CD14-positive monocyte (primary cell): Measurements from ENCODE around the gene VSTM2L. TPM values are rescaled to one million over a fixed set of nuclear protein-coding genes. Genes with fewer than 3 reads are reported as not detected.
A peak's percentile ranks its signal among the peaks of the same experiment; 100 is the strongest.
"Not testable (repeated sequence)": the region's sequence is repeated elsewhere in the genome, so short reads cannot be mapped to it uniquely, and the experiment has no call there.

Source experiments
- DNase-seq, 3 donors: peaks; one replicate each; pipeline ENCODE4 v3.0.0-alpha.2; 2011 to 2022
- H2AFZ ChIP-seq: 2 replicates; pipeline ENCODE4 v1.6.0; 2012; ENCODE audit warnings: mild to moderate bottlenecking, low read depth, low read length, inconsistent platforms; ENCODE audit not compliant: insufficient read depth, poor library complexity, severe bottlenecking
- H3K27ac ChIP-seq, 2 donors: 1 replicate in 1 of 2; 2 replicates in 1 of 2; pipeline ENCODE4 v1.5.1; 2012 to 2013; ENCODE audit warnings: low read length in 2 of 2, control low read depth in 1 of 2, inconsistent platforms in 1 of 2, low read depth in 1 of 2, mild to moderate bottlenecking in 1 of 2
- H3K27me3 ChIP-seq, 2 donors: one replicate each; pipeline versions ENCODE4 v1.6.0 to v1.6.1; 2011 to 2013; ENCODE audit warnings: low read length in 2 of 2; ENCODE audit not compliant: control insufficient read depth in 2 of 2, insufficient read depth in 2 of 2
- H3K36me3 ChIP-seq, 2 donors: replicated peaks in 1 of 2; 1 replicate in 1 of 2; 2 replicates in 1 of 2; pipeline versions ENCODE4 v1.5.1 to v1.6.1; 2012 to 2013; ENCODE audit warnings: low read length in 2 of 2, control low read depth in 1 of 2, inconsistent platforms in 1 of 2, mild to moderate bottlenecking in 1 of 2; ENCODE audit not compliant: insufficient read depth in 2 of 2, control insufficient read depth in 1 of 2
- H3K4me1 ChIP-seq, 2 donors: 1 replicate in 1 of 2; 2 replicates in 1 of 2; pipeline versions ENCODE4 v1.5.1 to v1.6.1; 2012 to 2013; ENCODE audit warnings: low read length in 2 of 2, control low read depth in 1 of 2, inconsistent platforms in 1 of 2, mild to moderate bottlenecking in 1 of 2, moderate library complexity in 1 of 2; ENCODE audit not compliant: insufficient read depth in 2 of 2, control insufficient read depth in 1 of 2
- H3K4me2 ChIP-seq: replicated peaks from 2 replicates; pipeline ENCODE3; 2012; ENCODE audit warnings: low read length, moderate library complexity, mild to moderate bottlenecking; ENCODE audit not compliant: poor library complexity, severe bottlenecking; ENCODE audit errors: extremely low read depth
- H3K4me3 ChIP-seq, 3 experiments: fragments of 200-600 bp in 1 of 3; sonication (generic) in 1 of 3; replicated peaks in 1 of 3; 1 replicate in 2 of 3; 2 replicates in 1 of 3; pipeline ENCODE4 v1.5.1; 2011 to 2013; ENCODE audit warnings: low read length in 3 of 3, mild to moderate bottlenecking in 3 of 3, control low read depth in 2 of 3, low read depth in 2 of 3, inconsistent platforms in 1 of 3, moderate library complexity in 1 of 3
- H3K79me2 ChIP-seq: 2 replicates; pipeline ENCODE4 v1.6.0; 2012; ENCODE audit warnings: mild to moderate bottlenecking, control low read depth, inconsistent platforms, low read length, moderate library complexity; ENCODE audit not compliant: insufficient read depth
- H3K9ac ChIP-seq: 2 replicates; pipeline ENCODE4 v1.6.0; 2017; ENCODE audit warnings: low read length, mild to moderate bottlenecking; ENCODE audit not compliant: insufficient read depth, poor library complexity, severe bottlenecking
- H3K9me3 ChIP-seq, 2 donors: replicated peaks in 1 of 2; 1 replicate in 1 of 2; 2 replicates in 1 of 2; pipeline versions ENCODE4 v1.5.1 to v1.6.1; 2012 to 2013; ENCODE audit warnings: low read length in 2 of 2, control low read depth in 1 of 2; ENCODE audit not compliant: control insufficient read depth in 1 of 2, insufficient read depth in 1 of 2
- H4K20me1 ChIP-seq: 2 replicates; pipeline ENCODE4 v1.6.0; 2012; ENCODE audit warnings: mild to moderate bottlenecking, low read length, control low read depth, moderate library complexity; ENCODE audit not compliant: insufficient read depth
- H3K27ac Mint-ChIP-seq, 7 donors: one replicate each; pipeline ENCODE4 v1.8.0; 2020; ENCODE audit warnings: mild to moderate bottlenecking in 7 of 7, mixed read lengths in 7 of 7, moderate library complexity in 6 of 7, inconsistent platforms in 2 of 7
- H3K27me3 Mint-ChIP-seq, 3 donors: one replicate each; pipeline ENCODE4 v1.8.0; 2021 to 2022; ENCODE audit warnings: low read depth in 3 of 3, mild to moderate bottlenecking in 3 of 3, mixed read lengths in 3 of 3, moderate library complexity in 3 of 3, inconsistent platforms in 1 of 3
- H3K36me3 Mint-ChIP-seq, 2 donors: one replicate each; pipeline ENCODE4 v1.8.0; 2020; ENCODE audit warnings: mixed read lengths in 2 of 2, inconsistent platforms in 1 of 2, mild to moderate bottlenecking in 1 of 2
- H3K4me1 Mint-ChIP-seq: one replicate; pipeline ENCODE4 v1.8.0; 2020; ENCODE audit warnings: mild to moderate bottlenecking, mixed read lengths
- H3K4me3 Mint-ChIP-seq, 2 donors: one replicate each; pipeline ENCODE4 v1.8.0; 2020; ENCODE audit warnings: mild to moderate bottlenecking in 2 of 2, mixed read lengths in 2 of 2, moderate library complexity in 1 of 2
- H3K9me3 Mint-ChIP-seq, 7 donors: one replicate each; pipeline ENCODE4 v1.8.0; 2020 to 2022; ENCODE audit warnings: mixed read lengths in 7 of 7, mild to moderate bottlenecking in 6 of 7, moderate library complexity in 6 of 7, inconsistent platforms in 2 of 7
- WGBS: methylation state at CpG from one replicate; pipeline ENCODE4 v1.1.5; 2013; ENCODE audit warnings: missing lambda C conversion rate; ENCODE audit not compliant: insufficient coverage; 5-methylcytosine and 5-hydroxymethylcytosine counted together
- intact Hi-C, 2 donors: fragments of 100-400 bp; cut with micrococcal nuclease; formaldehyde crosslinking; loops; one replicate each; pipeline versions ENCODE4 v1.15.0 to v1.15.1; 2023
- polyA minus RNA-seq: library from RNA; depleted of rRNA, polyadenylated mRNA; stranded (reverse); fragments of >200 nt; gene quantifications from 2 replicates; pipeline ENCODE4 v1.2.3, GENCODE V29; 2012
- polyA plus RNA-seq, 3 donors: library from polyadenylated mRNA; depleted of rRNA in 1 of 3; unstranded in 2 of 3; stranded (reverse) in 1 of 3; fragments of 300-500 nt in 2 of 3; fragments of >200 nt in 1 of 3; fragmentation: Illumina TruSeq in 2 of 3; gene quantifications; 1 replicate in 2 of 3; 2 replicates in 1 of 3; pipeline ENCODE4 v1.2.3, GENCODE V29; 2012 to 2021
- total RNA-seq, 12 experiments: library from RNA in 1 of 12; stranded (reverse) in 1 of 12; fragments of 120-200 nt in 1 of 12; gene quantifications; one replicate each; pipeline ENCODE4 v1.2.4 and lab custom pipeline; 2013 to 2026; ENCODE audit warnings: mixed read lengths in 6 of 12, inconsistent platforms in 1 of 12
- TF ChIP-seq, protein P1 (sequence below): fragments of 200-600 bp; IDR thresholded peaks from one replicate; pipeline ENCODE4 v1.8.0; 2022; ENCODE audit warnings: antibody characterized with exemption, mild to moderate bottlenecking

VSTM2L gene, protein sequence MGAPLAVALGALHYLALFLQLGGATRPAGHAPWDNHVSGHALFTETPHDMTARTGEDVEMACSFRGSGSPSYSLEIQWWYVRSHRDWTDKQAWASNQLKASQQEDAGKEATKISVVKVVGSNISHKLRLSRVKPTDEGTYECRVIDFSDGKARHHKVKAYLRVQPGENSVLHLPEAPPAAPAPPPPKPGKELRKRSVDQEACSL
- total RNA-seq (2013) = not detected
- not detected for polyA plus RNA-seq
- not detected in 2 replicates for polyA minus RNA-seq
- total RNA-seq (lab: John Stamatoyannopoulos, UW) = 0 to 0.50 (median 0) reads per million in 11 experiments

DNA sequence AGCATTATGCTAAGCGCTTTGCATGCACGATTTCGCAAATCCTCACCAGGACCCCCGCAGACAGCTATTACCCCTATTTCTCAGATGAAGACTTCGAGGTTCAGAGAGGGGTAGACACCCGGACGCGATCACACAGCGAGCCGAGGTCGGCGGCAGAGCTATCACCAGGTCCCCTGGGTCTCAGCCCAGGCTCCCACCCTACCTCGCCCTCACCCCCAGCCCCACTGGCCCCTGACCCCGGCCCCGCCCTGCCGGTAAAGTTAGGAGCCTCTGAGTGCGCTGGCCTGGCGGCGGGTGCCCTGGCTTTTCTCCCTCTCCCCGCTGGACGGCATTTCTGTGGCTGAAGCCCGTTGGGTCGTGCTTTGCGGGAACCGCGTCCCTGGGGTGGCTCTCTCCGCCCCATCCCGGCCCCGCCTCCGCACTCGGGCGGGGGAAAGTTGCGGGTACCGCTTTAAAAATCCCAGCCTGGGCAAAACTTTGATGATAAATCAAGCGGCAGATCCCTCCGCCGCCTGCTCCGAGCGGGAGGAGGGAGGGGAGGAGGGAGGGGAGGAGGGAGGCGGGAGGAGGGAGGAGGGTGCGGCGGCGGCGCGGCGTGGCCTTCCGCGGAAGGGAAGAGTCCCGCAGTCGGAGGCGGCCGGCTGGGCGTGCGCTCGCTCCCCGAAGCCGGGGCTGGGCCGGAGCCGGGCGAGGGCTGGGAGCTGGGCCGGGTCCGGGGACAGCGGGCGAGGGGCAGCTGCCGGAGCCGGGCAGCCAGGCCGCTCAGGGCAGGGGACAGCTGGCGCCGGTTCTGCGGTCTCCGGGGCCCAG lies at the start of gene VSTM2L:
VSTM2L (plus strand) TSS at position 624 of the 810 bp plus-strand sequence. CDS start 224 bp downstream, outside the sequence.
- H3K36me3 Mint-ChIP-seq = peaks cover 3 to 9% of the 10 kb centered on the region in 2 donors
- H3K4me1 Mint-ChIP-seq = peaks cover 3% of the 10 kb centered on the region
- H3K27ac Mint-ChIP-seq = peak within 1 kb of the TSS in 1 of 7 donors; percentile 27
- H2AFZ ChIP-seq = no peak within 1 kb of the TSS
- peaks cover 0 to 13% (median 7%) of the 10 kb centered on the region in 7 donors for H3K9me3 Mint-ChIP-seq
- intact Hi-C loops = no loop called here
- H3K36me3 ChIP-seq = no peaks in the 10 kb centered on the region
- H3K4me3 ChIP-seq = no peak within 1 kb of the TSS
- H3K4me1 ChIP-seq = no peaks in the 10 kb centered on the region
- TF ChIP-seq, protein P1, sequence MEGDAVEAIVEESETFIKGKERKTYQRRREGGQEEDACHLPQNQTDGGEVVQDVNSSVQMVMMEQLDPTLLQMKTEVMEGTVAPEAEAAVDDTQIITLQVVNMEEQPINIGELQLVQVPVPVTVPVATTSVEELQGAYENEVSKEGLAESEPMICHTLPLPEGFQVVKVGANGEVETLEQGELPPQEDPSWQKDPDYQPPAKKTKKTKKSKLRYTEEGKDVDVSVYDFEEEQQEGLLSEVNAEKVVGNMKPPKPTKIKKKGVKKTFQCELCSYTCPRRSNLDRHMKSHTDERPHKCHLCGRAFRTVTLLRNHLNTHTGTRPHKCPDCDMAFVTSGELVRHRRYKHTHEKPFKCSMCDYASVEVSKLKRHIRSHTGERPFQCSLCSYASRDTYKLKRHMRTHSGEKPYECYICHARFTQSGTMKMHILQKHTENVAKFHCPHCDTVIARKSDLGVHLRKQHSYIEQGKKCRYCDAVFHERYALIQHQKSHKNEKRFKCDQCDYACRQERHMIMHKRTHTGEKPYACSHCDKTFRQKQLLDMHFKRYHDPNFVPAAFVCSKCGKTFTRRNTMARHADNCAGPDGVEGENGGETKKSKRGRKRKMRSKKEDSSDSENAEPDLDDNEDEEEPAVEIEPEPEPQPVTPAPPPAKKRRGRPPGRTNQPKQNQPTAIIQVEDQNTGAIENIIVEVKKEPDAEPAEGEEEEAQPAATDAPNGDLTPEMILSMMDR = no peak
- no peak within 1 kb of the TSS for H3K4me2 ChIP-seq
- H3K9ac ChIP-seq = no peak within 1 kb of the TSS
- peaks cover 57 to 76% (median 64%) of the 10 kb centered on the region in 3 donors for H3K27me3 Mint-ChIP-seq
- H3K9me3 ChIP-seq = peaks cover 0 to 6% of the 10 kb centered on the region in 2 donors
- WGBS = 6% methylated on average over 58 of the region's 71 CpGs
- no peaks in the 10 kb centered on the region for H4K20me1 ChIP-seq
- no peak for DNase-seq
- H3K27ac ChIP-seq = no peak within 1 kb of the TSS
- H3K4me3 Mint-ChIP-seq = peak within 1 kb of the TSS; percentile 8 to 96
- H3K79me2 ChIP-seq = no peaks in the 10 kb centered on the region
- H3K27me3 ChIP-seq = peaks cover 32 to 73% of the 10 kb centered on the region in 2 donors

DNA sequence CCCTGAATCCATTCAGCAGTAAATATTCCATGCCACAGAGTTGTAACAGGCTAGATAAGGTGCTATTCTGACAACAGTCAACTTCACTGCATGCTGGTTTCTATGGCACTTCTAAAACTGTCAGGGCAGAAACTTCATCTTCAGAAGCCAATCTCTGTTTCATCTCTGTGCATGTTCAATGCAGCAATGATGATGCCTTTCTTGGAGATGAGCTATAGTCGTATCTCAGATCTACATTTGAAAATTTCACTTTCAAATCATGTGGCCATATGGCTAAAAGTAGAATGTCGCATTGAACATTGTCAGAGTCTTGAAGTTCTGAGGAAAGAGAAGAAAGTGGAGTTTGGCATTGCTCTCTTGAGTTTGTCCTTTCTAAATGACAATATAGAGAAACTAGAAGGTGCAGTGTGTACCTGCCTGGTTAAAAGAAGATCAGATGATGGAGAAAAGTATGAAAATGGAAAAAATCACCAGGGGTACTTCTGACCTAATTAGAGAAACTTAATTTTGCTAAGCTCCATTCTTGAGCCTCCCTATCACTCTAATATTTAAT lies 49.0 kb upstream of the VSTM2L start:
- Histone ChIP-seq H3K4me3 (no peak overlapping the region), H3K79me2 (no peaks in the 10 kb centered on the region), H3K27me3 (no peaks in the 10 kb centered on the region), H3K9me3 (no peaks in the 10 kb centered on the region), H2AFZ (no peak overlapping the region), H3K9ac (no peak overlapping the region), H3K36me3 (peaks cover 50 to 90% of the 10 kb centered on the region in 2 donors), H3K27ac (no peak overlapping the region), H3K4me1 (no peaks in the 10 kb centered on the region), H4K20me1 (no peaks in the 10 kb centered on the region), H3K4me2 (no peak overlapping the region)
- no peak overlapping the region for H3K4me3 Mint-ChIP-seq
- no peak for DNase-seq
- peaks cover 0 to 2% (median 0%) of the 10 kb centered on the region in 3 donors for H3K27me3 Mint-ChIP-seq
- TF ChIP-seq, protein P1 = no peak
- H3K36me3 Mint-ChIP-seq = peaks cover 66 to 68% of the 10 kb centered on the region in 2 donors
- no peaks in the 10 kb centered on the region for H3K4me1 Mint-ChIP-seq
- H3K9me3 Mint-ChIP-seq = peaks cover 0 to 2% (median 0%) of the 10 kb centered on the region in 7 donors
- intact Hi-C loops = no loop called here
- H3K27ac Mint-ChIP-seq = no peak overlapping the region
- no CpG with 5 or more reads among the region's 2 CpGs for WGBS

- H3K9me3 ChIP-seq, DNase-seq, H3K9me3 Mint-ChIP-seq, H3K27ac ChIP-seq, H3K4me3 Mint-ChIP-seq, H3K9ac ChIP-seq, H2AFZ ChIP-seq, H3K79me2 ChIP-seq, H3K4me1 ChIP-seq, H3K4me3 ChIP-seq, intact Hi-C loops, H3K4me2 ChIP-seq, H3K4me1 Mint-ChIP-seq, H3K27me3 Mint-ChIP-seq, H4K20me1 ChIP-seq, H3K27me3 ChIP-seq: not testable (repeated sequence)
- Mint-ChIP-seq H3K36me3 (peaks cover 64 to 65% of the 10 kb centered on the region in 2 donors), H3K27ac (peak overlapping the region in 1 of 7 donors; percentile 13)
- 100% methylated on average over 4 of the region's 5 CpGs for WGBS
- H3K36me3 ChIP-seq = peaks cover 47 to 90% of the 10 kb centered on the region in 2 donors
Observed at GRCh38 chr20:37856034-37856433, 46.9 kb upstream of the VSTM2L start.
